Measurements from ENCODE around the gene APP.
"Not testable (repeated sequence)": the region's sequence is repeated elsewhere in the genome, so short reads cannot be mapped to it uniquely, and the experiment has no call there.

The APP gene

DNA sequence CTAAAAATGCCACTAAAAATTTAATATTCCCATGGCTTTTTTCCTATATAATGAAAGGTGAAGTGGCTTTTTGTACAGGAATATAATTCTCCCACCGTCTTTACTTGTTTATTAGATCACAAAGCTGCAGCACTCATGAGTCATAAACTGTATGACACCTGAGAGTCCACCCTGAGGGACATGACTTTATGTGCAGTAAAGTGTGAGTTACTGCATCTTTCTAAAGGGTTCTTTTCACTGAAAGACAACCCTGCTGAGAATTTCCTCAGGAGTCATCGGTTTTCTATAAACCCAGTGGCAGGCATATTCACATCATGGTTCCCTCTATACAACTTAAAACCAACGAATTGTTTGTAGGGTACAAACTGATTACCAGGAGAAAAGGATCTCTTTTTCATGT is 77.4 kb downstream of the APP start:
- no peak for FAIRE-seq
- TF ChIP-seq POLR2A (IDR thresholded peaks at IDR 0.05; ENCODE audit: low read depth, low read length) (no peak), POLR2AphosphoS5 (IDR thresholded peaks at IDR 0.05; ENCODE audit: low read depth, low read length) (no peak), TAF1 (IDR thresholded peaks at IDR 0.05; ENCODE audit: borderline replicate concordance, low read depth, low read length) (no peak)
- no peak for DNase-seq (ENCODE audit: insufficient read length)

DNA sequence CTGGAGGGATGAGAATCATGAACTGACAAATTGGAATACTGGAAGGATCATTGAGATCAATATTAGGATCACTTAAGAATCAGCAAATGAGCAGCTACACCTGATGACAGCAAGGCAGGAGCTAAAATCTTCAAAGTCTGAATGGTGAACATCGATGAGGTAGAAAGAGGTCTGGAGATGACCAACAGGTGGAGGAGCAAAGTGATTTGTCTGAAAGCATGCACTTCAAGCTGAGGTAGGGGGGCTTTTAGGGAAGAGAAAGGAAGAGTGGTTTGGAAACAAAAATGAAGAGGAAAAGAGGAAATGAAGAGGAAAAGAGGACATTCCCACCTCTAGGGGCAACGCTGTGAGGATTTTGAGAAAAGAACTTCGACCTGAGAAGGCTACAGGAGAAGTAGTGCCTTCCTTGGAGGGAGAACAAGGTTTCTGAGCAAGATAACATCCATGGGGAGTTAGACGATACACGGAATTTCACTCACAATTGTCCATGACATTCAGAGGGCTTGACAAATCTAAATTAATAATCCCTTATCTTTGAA is 79.0 kb downstream of the APP start:
- DNase-seq (ENCODE audit: insufficient read length) (no peak), FAIRE-seq (no peak)
- TF ChIP-seq TAF1 (IDR thresholded peaks at IDR 0.05; ENCODE audit: borderline replicate concordance, low read depth, low read length) (no peak), POLR2A (IDR thresholded peaks at IDR 0.05; ENCODE audit: low read depth, low read length) (no peak), POLR2AphosphoS5 (IDR thresholded peaks at IDR 0.05; ENCODE audit: low read depth, low read length) (no peak)

DNA sequence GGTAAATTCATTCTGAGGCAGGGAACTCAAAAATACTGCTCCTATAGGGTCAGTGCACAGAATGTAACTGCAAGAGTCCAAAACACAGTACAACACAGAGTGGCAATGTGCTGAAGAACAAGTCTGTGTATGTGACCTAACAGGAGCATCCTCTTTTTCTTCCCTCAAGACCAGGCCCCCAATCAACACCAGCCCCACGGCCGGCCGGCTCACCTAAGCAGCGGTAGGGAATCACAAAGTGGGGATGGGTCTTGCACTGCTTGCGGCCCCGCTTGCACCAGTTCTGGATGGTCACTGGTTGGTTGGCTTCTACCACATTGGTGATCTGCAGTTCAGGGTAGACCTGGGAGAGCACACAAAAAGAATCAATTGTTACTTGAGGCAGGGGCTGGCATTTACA is 80.8 kb downstream of the APP start:
- FAIRE-seq: no peak
- no peak for DNase-seq (ENCODE audit: insufficient read length)
- no peak for TF ChIP-seq POLR2AphosphoS5 (IDR thresholded peaks at IDR 0.05; ENCODE audit: low read depth, low read length)
- no peak for TF ChIP-seq POLR2A (IDR thresholded peaks at IDR 0.05; ENCODE audit: low read depth, low read length)
- TF ChIP-seq TAF1 (IDR thresholded peaks at IDR 0.05; ENCODE audit: borderline replicate concordance, low read depth, low read length): no peak

DNA sequence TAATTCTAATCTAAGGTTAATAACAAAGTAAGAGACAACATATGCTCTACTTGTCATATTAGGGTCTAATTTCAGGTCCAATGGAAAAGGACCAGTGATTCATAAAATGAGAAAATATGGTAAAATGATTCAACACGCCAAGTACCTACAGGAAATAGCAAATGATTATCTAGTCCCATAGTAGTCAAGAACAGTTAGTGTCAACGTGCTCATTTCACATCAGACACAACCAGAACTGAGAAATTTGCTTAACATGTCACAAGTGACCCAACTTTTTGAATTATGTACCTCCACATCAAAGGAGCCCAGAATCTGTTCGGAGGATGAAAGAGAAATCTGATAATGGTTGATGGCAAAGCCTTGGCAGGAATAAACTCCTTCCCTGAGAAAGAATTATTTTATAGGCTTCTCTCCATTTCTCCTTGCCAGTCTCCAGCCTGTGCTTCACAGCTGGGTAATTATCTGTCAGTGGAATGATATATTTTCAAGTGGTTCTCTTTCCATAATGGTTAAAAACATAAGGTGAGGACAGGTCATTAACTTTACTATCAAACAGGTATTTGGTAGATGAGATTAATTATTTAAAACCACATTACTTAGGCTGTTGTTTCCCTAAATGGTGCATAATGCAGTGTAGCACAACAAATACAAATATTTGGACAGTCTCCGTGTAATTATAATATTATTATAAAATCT is 83.2 kb downstream of the APP start:
- no peak for TF ChIP-seq POLR2A (IDR thresholded peaks at IDR 0.05; ENCODE audit: low read depth, low read length)
- TF ChIP-seq TAF1 (IDR thresholded peaks at IDR 0.05; ENCODE audit: borderline replicate concordance, low read depth, low read length): no peak
- TF ChIP-seq POLR2AphosphoS5 (IDR thresholded peaks at IDR 0.05; ENCODE audit: low read depth, low read length): no peak
- no peak for FAIRE-seq
- DNase-seq (ENCODE audit: insufficient read length): no peak

DNA sequence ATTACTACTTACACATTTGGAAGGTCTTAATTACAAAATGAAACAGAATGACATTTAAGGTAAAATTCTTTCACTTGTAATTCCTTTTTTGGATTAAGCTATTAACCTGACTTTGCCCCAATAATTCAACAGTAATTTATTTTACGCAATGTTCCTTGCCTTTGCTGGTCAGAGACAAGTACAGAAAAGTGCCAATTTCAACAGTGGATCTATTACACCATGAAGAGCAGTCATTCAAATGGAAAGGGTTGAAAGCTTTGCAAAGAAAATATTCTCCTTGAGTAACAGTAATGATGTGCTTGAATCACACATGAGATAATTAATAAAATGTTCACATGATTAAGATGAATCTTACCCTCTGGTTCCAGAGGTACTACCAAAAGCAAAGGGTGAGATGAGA is 84.7 kb downstream of the APP start:
- FAIRE-seq: no peak
- DNase-seq (ENCODE audit: insufficient read length): no peak
- TF ChIP-seq POLR2AphosphoS5 (IDR thresholded peaks at IDR 0.05; ENCODE audit: low read depth, low read length) (no peak), TAF1 (IDR thresholded peaks at IDR 0.05; ENCODE audit: borderline replicate concordance, low read depth, low read length) (no peak), POLR2A (IDR thresholded peaks at IDR 0.05; ENCODE audit: low read depth, low read length) (no peak)

DNA sequence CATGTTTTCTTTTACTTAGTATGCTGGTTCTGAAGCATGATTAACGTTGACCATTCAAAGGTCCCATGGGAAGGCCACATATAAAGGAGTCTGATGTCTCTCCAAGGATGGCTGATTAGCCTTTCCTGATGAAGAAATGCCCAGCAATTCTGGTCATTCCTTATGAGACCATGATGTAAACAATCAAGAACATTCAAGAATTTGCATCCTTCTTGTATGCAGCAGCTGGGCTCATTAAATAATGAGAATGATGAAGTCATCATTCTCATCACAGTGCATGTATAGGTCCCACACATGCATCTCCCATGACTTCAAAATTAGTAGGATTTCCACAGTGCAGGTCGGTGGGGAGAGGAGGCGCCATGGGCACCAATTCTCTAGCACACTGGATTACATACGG is 85.4 kb downstream of the APP start:
- no peak for DNase-seq (ENCODE audit: insufficient read length)
- FAIRE-seq: no peak
- no peak for TF ChIP-seq POLR2A (IDR thresholded peaks at IDR 0.05; ENCODE audit: low read depth, low read length)
- TF ChIP-seq POLR2AphosphoS5 (IDR thresholded peaks at IDR 0.05; ENCODE audit: low read depth, low read length): no peak
- no peak for TF ChIP-seq TAF1 (IDR thresholded peaks at IDR 0.05; ENCODE audit: borderline replicate concordance, low read depth, low read length)

DNA sequence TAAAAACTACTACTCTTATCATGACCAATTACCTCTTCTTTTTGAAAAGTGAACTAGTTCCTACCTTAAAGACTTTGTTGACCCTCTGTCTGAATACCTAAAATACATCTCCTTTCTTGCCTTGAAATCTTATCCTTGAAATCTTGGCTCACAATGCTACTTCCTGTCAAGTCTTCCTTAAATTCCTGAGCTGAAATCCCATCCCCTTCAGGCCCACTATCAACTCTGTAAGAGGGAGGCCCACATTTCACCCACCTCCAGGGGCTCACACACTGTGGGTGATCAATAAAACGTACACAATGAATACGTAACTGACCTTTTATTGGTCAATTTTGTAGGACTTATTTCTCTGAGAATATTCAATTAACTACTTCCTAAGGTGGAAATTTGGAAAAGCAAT is 88.0 kb downstream of the APP start:
- FAIRE-seq: no peak
- DNase-seq (ENCODE audit: insufficient read length): no peak
- TF ChIP-seq TAF1 (IDR thresholded peaks at IDR 0.05; ENCODE audit: borderline replicate concordance, low read depth, low read length) (no peak), POLR2A (IDR thresholded peaks at IDR 0.05; ENCODE audit: low read depth, low read length) (no peak), POLR2AphosphoS5 (IDR thresholded peaks at IDR 0.05; ENCODE audit: low read depth, low read length) (no peak)

DNA sequence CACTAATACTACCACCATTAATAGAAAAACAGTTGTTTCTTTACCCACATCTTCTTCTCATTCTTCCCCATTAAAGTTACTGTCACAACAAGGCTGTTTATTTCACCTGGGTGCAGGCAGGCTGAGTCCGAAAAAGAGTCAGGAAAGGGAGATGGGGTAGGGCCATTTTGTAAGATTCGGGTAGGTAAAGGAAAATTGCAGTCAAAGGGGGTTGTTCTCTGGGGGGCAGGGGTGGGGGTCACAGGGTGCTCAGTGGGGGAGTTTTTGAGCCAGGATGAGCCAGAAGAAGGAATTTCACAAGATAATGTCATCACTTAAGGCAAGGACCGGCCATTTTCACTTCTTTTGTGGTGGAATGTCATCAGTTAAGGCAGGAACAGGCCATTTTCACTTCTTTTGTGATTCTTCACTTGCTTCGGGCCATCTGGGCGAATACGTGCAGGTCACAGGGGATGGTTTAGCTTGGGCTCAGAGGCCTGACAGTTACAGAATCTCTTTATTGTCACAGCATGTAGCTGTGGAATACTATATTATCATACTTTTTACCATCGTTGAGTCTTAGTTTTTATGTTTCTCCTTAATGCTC is 89.3 kb downstream of the APP start:
- not testable (repeated sequence) for FAIRE-seq

DNA sequence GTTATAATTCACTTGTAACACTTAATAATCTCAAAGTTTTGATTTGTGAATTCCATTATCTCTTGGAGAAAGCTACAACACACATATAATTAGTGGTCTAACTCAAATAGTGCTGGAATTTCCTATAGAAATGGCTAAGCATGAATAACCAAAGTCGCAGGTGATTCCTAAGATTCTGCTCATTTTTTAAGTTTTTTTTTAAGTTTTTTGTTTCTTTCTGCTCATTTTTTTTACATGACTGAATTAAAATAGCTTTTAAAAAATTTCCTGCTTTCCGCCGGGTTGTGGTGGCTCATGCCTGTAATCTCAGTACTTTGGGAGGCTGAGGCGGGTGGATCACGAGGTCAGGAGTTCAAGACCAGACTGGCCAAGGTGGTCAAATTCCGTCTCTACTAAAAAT is 90.4 kb downstream of the APP start:
- no peak for FAIRE-seq
- no peak for DNase-seq (ENCODE audit: insufficient read length)
- TF ChIP-seq POLR2AphosphoS5 (IDR thresholded peaks at IDR 0.05; ENCODE audit: low read depth, low read length) (no peak), TAF1 (IDR thresholded peaks at IDR 0.05; ENCODE audit: borderline replicate concordance, low read depth, low read length) (no peak), POLR2A (IDR thresholded peaks at IDR 0.05; ENCODE audit: low read depth, low read length) (no peak)

More for the DNA sequence above, 89.3 kb downstream of the APP start:
- not testable (repeated sequence) for DNase-seq (ENCODE audit: insufficient read length)

DNA sequence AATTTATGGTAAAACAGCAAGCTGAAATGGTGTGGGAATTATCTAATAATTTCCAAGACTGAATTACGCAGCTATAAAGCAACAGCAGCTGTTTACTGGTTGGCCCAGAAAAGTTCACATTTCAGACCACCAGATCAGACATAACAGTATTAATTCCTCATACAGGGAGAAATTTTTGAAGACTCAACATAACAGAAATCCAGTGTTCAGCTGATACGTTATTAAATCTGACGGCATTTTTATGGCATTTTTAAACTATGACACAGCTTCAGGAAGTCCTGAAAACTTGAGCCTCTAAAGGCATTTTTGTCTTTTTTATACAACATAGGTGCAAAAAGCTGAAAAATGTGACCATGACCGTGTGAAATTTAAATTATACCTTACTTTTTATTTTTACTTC is 91.2 kb downstream of the APP start:
- no peak for FAIRE-seq
- TF ChIP-seq TAF1 (IDR thresholded peaks at IDR 0.05; ENCODE audit: borderline replicate concordance, low read depth, low read length) (no peak), POLR2A (IDR thresholded peaks at IDR 0.05; ENCODE audit: low read depth, low read length) (no peak), POLR2AphosphoS5 (IDR thresholded peaks at IDR 0.05; ENCODE audit: low read depth, low read length) (no peak)
- no peak for DNase-seq (ENCODE audit: insufficient read length)

DNA sequence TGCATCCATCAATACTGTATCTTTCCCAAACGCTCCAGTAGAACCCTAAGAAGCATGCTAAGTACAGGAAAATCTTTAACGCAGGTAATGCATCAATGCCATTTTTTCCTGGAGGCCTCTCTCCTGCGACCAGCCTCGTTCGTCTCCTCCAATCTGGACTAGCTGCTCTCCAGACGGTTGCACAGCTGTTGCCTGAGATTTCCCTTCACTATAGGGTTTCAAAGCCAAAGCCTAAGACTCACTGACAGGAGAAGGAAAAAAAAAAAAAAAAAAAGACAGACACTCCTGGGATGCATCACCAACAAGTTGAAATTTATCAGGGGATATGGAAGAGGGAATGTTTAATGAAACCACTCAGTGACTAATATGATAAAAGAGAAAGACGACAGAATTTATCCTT is 93.0 kb downstream of the APP start:
- DNase-seq (ENCODE audit: insufficient read length): no peak
- FAIRE-seq: no peak
- TF ChIP-seq POLR2A (IDR thresholded peaks at IDR 0.05; ENCODE audit: low read depth, low read length) (no peak), POLR2AphosphoS5 (IDR thresholded peaks at IDR 0.05; ENCODE audit: low read depth, low read length) (no peak), TAF1 (IDR thresholded peaks at IDR 0.05; ENCODE audit: borderline replicate concordance, low read depth, low read length) (no peak)
